Calu3 (cell line): ENCODE data around the gene ARHGEF16. TPM values are rescaled to one million over a fixed set of nuclear protein-coding genes. Genes with fewer than 3 reads are reported as not detected.

Experiments
- BruUV-seq: library from RNA; stranded (reverse); fragments of 400-500 nt; replicated peaks from 2 replicates; lab custom pipeline; 2021; lab: Mats Ljungman, UMichigan
- CTCF ChIA-PET: fragments of 300-600 bp; sonication (Branson Sonifier 250); formaldehyde crosslinking; loops from one replicate; lab custom pipeline; 2022; ENCODE audit warnings: antibody characterized with exemption; lab: Charles Lee
- DNase-seq: peaks from one replicate; pipeline ENCODE4 v3.0.0; 2022
- H3K27ac Mint-ChIP-seq: one replicate; pipeline ENCODE4 v1.8.0; 2022; ENCODE audit warnings: mixed read lengths; ENCODE audit not compliant: unreplicated experiment
- H3K27me3 Mint-ChIP-seq: one replicate; pipeline ENCODE4 v1.8.0; 2022; ENCODE audit warnings: mixed read lengths; ENCODE audit not compliant: unreplicated experiment
- H3K36me3 Mint-ChIP-seq: one replicate; pipeline ENCODE4 v1.8.0; 2022; ENCODE audit warnings: mild to moderate bottlenecking, moderate library complexity, mixed read lengths; ENCODE audit not compliant: insufficient read depth, unreplicated experiment
- H3K4me1 Mint-ChIP-seq: one replicate; pipeline ENCODE4 v1.8.0; 2022; ENCODE audit warnings: mild to moderate bottlenecking, low read depth, mixed read lengths; ENCODE audit not compliant: unreplicated experiment
- H3K4me3 Mint-ChIP-seq: one replicate; pipeline ENCODE4 v1.8.0; 2022; ENCODE audit warnings: mild to moderate bottlenecking, low read depth, moderate library complexity, mixed read lengths; ENCODE audit not compliant: unreplicated experiment
- H3K9me3 Mint-ChIP-seq: one replicate; pipeline ENCODE4 v1.8.0; 2022; ENCODE audit warnings: low read depth, mixed read lengths; ENCODE audit not compliant: unreplicated experiment
- CTCF ChIP-seq: fragments of 200-600 bp; IDR thresholded peaks from one replicate; pipeline ENCODE4 v1.8.0; 2022; ENCODE audit warnings: antibody characterized with exemption; ENCODE audit not compliant: unreplicated experiment
- intact Hi-C: fragments of 100-400 bp; cut with micrococcal nuclease; formaldehyde crosslinking; loops from one replicate; pipeline ENCODE4 v1.10.0; 2022; ENCODE audit not compliant: unreplicated experiment
- total RNA-seq: library from RNA; stranded (reverse); gene quantifications from 2 replicates; pipeline ENCODE4 v1.2.3, GENCODE V29; 2022

The ARHGEF16 gene
- total RNA-seq, 1 experiment from 2014 or later, result 24.2 TPM

- H3K4me1 Mint-ChIP-seq, result peaks cover 9% of the 10 kb centered on the region
- CTCF ChIA-PET, result interaction anchor here (1.4 kb wide), 1 partner anchor 32 kb away, joined by 5 read pairs; no protein-coding TSS in a partner anchor
- intact Hi-C loops, result loop anchor here (1.0 kb wide), 1 partner anchor 32 kb away; no protein-coding TSS in a partner anchor
- no peak overlapping the region for H3K4me3 Mint-ChIP-seq
- H3K27me3 Mint-ChIP-seq, result no peaks in the 10 kb centered on the region
- peaks cover 6% of the 10 kb centered on the region for H3K9me3 Mint-ChIP-seq
- no peak for DNase-seq
- no TSS peak for BruUV-seq
- H3K36me3 Mint-ChIP-seq, result peaks cover 40% of the 10 kb centered on the region
- H3K27ac Mint-ChIP-seq, result no peak overlapping the region
- TF ChIP-seq CTCF, result no peak
These were observed 30.6 kb downstream of the ARHGEF16 start for GRCh38 chr1:3485016-3485415.

GRCh38 chr1:3488432-3488831 lies 34.0 kb downstream of the ARHGEF16 start:
- CTCF ChIA-PET, result interaction anchor here (0.6 kb wide), 1 partner anchor 35 kb away, joined by 3 read pairs; no protein-coding TSS in a partner anchor
- H3K4me3 Mint-ChIP-seq, result no peak overlapping the region
- H3K36me3 Mint-ChIP-seq, result peaks cover 35% of the 10 kb centered on the region
- TF ChIP-seq CTCF, result no peak
- H3K4me1 Mint-ChIP-seq, result peaks cover 9% of the 10 kb centered on the region
- peaks cover 6% of the 10 kb centered on the region for H3K9me3 Mint-ChIP-seq
- intact Hi-C loops, result no loop called here
- DNase-seq, result no peak
- H3K27me3 Mint-ChIP-seq, result no peaks in the 10 kb centered on the region
- no TSS peak for BruUV-seq
- no peak overlapping the region for H3K27ac Mint-ChIP-seq

- no peak for TF ChIP-seq CTCF
These were observed 35.7 kb downstream of the ARHGEF16 start for GRCh38 chr1:3490046-3490745.

GRCh38 chr1:3491291-3492246 lies 37.1 kb downstream of the ARHGEF16 start:
- CTCF ChIA-PET, result interaction anchor here (0.7 to 1.4 kb wide), 3 partner anchors 38 to 129 kb away, joined by 3 to 10 read pairs (median 5); no protein-coding TSS in a partner anchor
- H3K4me3 Mint-ChIP-seq, result no peak overlapping the region
- H3K27ac Mint-ChIP-seq, result no peak overlapping the region
- no peaks in the 10 kb centered on the region for H3K4me1 Mint-ChIP-seq
- BruUV-seq, result no TSS peak
- H3K27me3 Mint-ChIP-seq, result no peaks in the 10 kb centered on the region
- peaks cover 6% of the 10 kb centered on the region for H3K9me3 Mint-ChIP-seq
- peaks cover 24% of the 10 kb centered on the region for H3K36me3 Mint-ChIP-seq
- peak; percentile 95 for TF ChIP-seq CTCF
- intact Hi-C loops, result loop anchor here (2.0 kb wide), 1 partner anchor 127 kb away; no protein-coding TSS in a partner anchor
- DNase-seq, result peak; percentile 75

More at GRCh38 chr1:3490046-3490745, 35.7 kb downstream of the ARHGEF16 start:
- no peak for DNase-seq
- H3K9me3 Mint-ChIP-seq, result peaks cover 6% of the 10 kb centered on the region
- CTCF ChIA-PET, result interaction anchor here (1.4 kb wide), 1 partner anchor 129 kb away, joined by 10 read pairs; no protein-coding TSS in a partner anchor
- BruUV-seq, result no TSS peak
- H3K4me1 Mint-ChIP-seq, result no peaks in the 10 kb centered on the region
- H3K36me3 Mint-ChIP-seq, result peaks cover 24% of the 10 kb centered on the region
- intact Hi-C loops, result no loop called here
- no peak overlapping the region for H3K27ac Mint-ChIP-seq
- no peaks in the 10 kb centered on the region for H3K27me3 Mint-ChIP-seq
- no peak overlapping the region for H3K4me3 Mint-ChIP-seq
